ENCODE measurements around the gene SLC44A5. TPM values are rescaled to one million over a fixed set of nuclear protein-coding genes. Genes with fewer than 3 reads are reported as not detected.
"Not testable (repeated sequence)": the region's sequence is repeated elsewhere in the genome, so short reads cannot be mapped to it uniquely, and the experiment has no call there.

SLC44A5 gene
- total RNA-seq, 2 donors from 2014 or later = 1.2 to 4.2 TPM

DNA sequence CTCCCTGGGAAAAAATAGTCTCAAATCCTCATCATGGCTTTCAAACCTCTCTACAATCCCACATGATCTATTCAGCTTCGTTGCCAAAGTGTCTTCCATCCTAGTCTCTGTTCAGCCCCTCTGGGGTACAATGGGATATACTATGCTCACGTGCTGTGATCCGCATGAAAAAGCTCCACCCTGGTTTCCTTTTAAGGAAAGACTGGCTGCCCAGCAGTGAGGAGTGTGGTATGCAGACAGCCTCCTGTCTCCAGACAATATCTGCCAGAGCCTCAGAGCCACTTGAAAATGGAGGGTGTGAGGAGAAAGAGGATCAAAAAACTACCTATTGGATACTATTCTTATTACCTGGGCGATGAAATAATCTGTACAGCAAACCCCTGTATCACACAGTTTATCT, 282.2 kb downstream of the SLC44A5 start:
- intact Hi-C loops (cut with DNase I) = no loop called here
- ATAC-seq (no peak), DNase-seq (no peak)

GRCh38 chr1:75327395-75327794, 283.5 kb downstream of the SLC44A5 start:
- no peak for DNase-seq
- ATAC-seq = no peak
- intact Hi-C loops (cut with DNase I) = no loop called here

- DNase-seq (no peak), ATAC-seq (no peak)
- intact Hi-C loops (cut with DNase I) = no loop called here
Measured at GRCh38 chr1:75317976-75318375, 292.9 kb downstream of the SLC44A5 start.

DNA sequence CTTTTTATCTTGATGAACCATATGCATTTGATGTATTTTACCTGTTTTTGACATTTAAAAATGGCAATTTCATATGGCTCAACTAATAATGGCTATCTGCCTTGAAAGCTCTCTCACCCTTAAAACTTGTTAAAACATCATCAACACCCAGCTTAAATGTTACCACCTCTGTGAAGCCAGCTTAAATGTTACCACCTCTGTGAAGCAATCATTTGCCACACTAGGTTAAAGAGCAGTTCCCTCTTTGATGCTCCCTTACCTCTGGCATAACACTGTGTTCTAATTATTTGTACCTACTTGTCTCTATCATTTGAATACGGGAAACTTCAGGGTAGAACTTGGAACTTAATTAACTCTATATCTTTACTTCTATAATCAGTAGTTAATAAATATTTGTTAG, 294.7 kb downstream of the SLC44A5 start:
- ATAC-seq (no peak), DNase-seq (no peak)
- intact Hi-C loops (cut with DNase I) = no loop called here

DNA sequence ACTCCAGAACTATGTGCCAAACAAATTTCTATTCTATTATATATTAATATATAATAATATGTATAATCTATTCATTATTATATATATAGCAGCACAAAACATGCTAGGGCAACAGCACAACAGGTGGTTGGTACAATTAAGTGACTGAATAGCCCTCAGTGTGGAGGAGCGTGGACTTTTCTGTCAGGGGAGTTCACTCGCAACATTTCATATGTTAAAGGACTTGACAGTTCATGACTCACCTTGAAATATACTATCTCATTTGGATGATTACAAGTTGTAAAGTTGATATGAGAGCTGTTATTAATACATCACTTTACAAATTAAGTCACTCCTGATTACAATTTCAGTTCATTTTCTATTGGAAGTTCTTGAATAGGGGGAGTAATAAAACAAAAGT, 298.3 kb downstream of the SLC44A5 start:
- intact Hi-C loops (cut with DNase I) = no loop called here
- ATAC-seq (no peak), DNase-seq (no peak)

GRCh38 chr1:75310067-75310466, 300.8 kb downstream of the SLC44A5 start:
- ATAC-seq (no peak), DNase-seq (no peak)
- intact Hi-C loops (cut with DNase I) = no loop called here

DNA sequence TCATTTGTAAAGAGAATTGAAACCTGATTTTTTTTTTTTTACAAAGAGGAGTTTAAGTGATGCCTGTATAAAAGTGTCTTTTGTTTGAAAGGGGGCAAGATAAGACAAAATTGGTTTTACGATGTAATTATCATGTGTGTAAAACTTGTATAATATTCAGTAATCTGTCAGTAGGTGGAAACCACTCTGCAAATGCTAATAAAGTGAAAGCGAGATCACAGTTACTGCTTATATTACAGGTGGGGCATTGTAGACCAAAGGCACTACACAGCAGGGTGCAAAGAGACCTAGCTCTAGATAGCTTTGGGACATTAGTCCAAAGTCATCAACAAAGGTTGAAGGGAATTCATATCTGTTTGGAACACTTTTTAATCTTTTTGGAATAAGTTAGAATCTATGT, 302.5 kb downstream of the SLC44A5 start:
- intact Hi-C loops (cut with DNase I) = no loop called here
- ATAC-seq (no peak), DNase-seq (no peak)

- DNase-seq = no peak
- ATAC-seq = no peak
- intact Hi-C loops (cut with DNase I) = no loop called here
Measured at GRCh38 chr1:75305061-75305460, 305.9 kb downstream of the SLC44A5 start.

DNA sequence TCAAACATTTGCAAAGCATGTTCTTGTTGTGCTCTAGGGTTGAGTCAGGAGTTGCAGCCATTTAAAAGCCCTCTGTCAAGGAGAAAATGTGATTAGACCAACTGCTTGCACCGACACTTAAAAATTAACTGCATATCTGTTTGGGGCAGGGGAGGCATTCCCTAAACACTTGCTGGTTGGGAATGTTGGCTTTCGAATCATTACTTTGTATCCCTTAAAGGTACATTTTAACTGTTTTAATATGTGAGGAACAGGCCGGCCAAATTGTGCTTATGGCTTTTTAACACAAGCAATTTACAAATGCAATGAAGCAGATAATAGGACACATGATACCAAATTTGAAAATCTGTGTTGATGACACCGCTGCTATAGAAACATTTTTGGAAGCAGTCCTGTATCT, 317.6 kb downstream of the SLC44A5 start:
- intact Hi-C loops (cut with DNase I) = no loop called here
- ATAC-seq (no peak), DNase-seq (no peak)

DNA sequence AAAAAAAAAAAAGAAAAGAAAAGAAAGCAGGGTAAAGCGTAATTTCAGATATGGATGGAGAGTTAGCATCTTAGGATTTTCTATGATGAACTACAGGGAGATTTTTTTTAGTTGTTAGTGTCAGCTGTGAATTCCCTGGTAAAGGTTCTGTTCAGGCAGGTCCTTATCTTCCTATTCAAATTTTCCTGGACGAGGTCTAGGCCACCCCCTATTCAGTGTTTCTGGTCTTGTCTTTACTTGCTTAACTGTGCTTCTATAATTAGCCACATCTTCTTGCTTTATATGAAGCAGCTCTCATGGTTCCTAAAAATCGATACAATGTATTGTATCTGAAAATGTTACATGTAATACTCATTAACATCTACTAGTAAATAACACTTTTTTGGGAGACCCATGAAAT, 318.9 kb downstream of the SLC44A5 start:
- intact Hi-C loops (cut with DNase I) = no loop called here
- DNase-seq = no peak
- ATAC-seq = no peak

GRCh38 chr1:75276385-75276784, 334.5 kb downstream of the SLC44A5 start:
- no peak for DNase-seq
- intact Hi-C loops (cut with DNase I) = no loop called here
- no peak for ATAC-seq

GRCh38 chr1:75275631-75276030, 335.3 kb downstream of the SLC44A5 start:
- intact Hi-C loops (cut with DNase I) = no loop called here
- no peak for DNase-seq
- no peak for ATAC-seq

DNA sequence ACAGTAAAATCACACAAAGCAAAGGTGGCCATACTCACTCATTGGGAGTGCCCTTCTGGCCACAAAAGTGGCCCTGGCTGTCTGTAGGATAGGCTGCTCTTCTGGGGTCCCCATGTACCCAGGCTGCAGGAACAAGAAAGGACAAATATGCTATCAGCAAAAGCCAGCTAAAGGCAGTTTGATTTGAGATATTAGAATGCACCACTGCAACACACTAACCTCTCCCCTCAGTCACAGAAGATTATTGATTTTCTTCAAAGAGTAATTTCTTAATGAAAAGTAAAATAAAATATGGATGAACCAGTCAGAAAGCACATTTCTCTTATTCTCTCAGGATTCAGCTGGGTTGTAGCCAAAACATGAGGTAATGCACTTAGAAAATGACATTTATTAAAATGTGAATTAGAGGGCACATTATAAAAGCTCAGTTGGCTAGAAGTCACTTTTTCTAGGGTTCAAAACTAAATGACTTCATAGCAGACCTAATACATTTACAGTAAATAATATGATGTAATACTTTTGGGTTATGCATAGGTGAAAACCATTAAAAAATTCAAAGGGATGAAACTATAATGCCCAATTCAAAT, 335.9 kb downstream of the SLC44A5 start:
- ATAC-seq = no peak

GRCh38 chr1:75273110-75273509, 337.8 kb downstream of the SLC44A5 start:
- intact Hi-C loops (cut with DNase I) = no loop called here
- DNase-seq (no peak), ATAC-seq (no peak)

More for the DNA sequence above, 335.9 kb downstream of the SLC44A5 start:
- intact Hi-C loops (cut with DNase I) = no loop called here
- DNase-seq = no peak

DNA sequence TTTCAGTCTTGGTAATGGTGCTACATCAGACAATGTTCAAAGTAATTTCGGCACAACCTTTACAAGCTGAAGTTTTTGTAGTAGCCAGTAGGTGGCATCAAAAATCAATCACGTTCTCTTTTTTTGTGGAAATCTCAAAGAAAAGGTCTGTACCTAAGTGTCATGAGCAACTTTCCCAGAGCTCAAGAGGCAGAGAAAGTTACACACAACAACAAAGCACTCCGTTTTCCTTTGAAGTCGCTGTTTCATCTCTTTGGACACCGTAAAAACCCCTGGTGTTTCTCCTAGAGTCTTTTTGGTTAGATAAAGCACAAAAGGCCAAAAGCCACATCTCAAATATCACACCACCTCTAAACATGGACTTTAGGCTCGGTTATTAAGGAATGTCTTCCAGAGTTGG, 345.1 kb downstream of the SLC44A5 start:
- no peak for DNase-seq
- ATAC-seq = no peak
- intact Hi-C loops (cut with DNase I) = loop anchor here in 1 of 2 donors (5.0 kb wide), 1 partner anchor 367 kb away; no protein-coding TSS in a partner anchor

DNA sequence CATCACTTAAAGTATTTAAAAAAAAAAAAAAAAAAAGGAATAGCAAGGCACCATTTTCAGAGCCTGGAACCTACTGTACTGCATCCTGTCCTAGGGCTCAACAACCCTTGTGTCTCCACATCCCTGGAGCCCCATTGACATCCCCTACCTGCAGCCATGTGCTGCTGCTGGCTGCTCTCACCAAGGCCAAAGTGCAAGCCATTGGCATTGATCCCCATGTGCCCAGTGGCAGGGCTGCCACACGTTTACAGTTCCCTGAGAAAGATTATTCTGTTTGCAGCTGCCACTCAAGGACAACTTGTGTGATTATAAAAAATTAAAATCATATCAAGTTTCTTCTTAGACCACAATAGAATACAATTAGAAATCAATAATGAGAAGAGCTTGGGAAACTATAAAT, 346.8 kb downstream of the SLC44A5 start:
- ATAC-seq (no peak), DNase-seq (no peak)
- intact Hi-C loops (cut with DNase I) = no loop called here

DNA sequence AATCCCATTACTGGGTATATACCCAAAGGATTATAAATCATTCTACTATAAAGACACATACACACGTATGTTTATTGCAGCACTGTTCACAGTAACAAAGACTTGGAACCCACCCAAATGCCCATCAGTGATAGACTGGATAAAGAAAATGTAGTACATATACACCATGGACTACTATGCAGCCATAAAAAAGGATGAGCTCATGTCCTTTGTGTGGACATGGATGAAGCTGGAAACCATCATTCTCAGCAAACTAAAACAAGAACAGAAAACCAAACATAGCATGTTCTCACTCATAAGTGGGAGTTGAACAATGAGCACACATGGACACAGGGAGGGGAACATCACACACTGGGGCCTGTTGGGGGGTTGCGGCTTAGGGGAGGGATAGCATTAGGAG, 347.3 kb downstream of the SLC44A5 start:
- intact Hi-C loops (cut with DNase I) = loop anchor here in 1 of 2 donors (2.0 kb wide), 1 partner anchor 369 kb away; no protein-coding TSS in a partner anchor
- not testable (repeated sequence) for DNase-seq, ATAC-seq

- ATAC-seq = not testable (repeated sequence)
- intact Hi-C loops (cut with DNase I) = loop anchor here in 1 of 2 donors (2.0 kb wide), 1 partner anchor 371 kb away; no protein-coding TSS in a partner anchor
Measured at GRCh38 chr1:75261946-75262345, 349.0 kb downstream of the SLC44A5 start.

GRCh38 chr1:75258351-75258750, 352.6 kb downstream of the SLC44A5 start:
- ATAC-seq (no peak), DNase-seq (no peak)
- intact Hi-C loops (cut with DNase I) = no loop called here

More at GRCh38 chr1:75261946-75262345, 349.0 kb downstream of the SLC44A5 start:
- DNase-seq = not testable (repeated sequence)

DNA sequence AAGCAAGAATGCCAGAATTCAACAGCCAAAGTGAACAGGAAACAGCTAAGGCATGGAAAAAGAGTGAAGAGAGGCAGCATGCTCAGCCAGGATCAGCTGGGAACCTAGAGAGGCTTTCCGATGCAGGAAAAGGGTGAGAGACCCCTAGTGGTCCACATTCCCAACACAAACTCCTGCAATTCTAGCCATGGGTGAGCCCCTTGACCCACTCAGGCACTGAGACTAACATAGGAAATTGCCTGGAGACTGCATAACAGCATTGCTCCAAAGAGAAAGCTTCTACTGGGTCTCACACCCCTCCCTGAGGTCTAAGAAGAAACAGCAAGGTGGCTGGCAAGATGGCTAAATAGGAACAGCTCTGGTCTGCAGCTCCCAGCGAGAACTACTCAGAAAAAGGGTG, 353.5 kb downstream of the SLC44A5 start:
- DNase-seq (no peak), ATAC-seq (no peak)
- intact Hi-C loops (cut with DNase I) = no loop called here

GRCh38 chr1:75250114-75250513, 360.8 kb downstream of the SLC44A5 start:
- ATAC-seq; DNase-seq; intact Hi-C loops (cut with DNase I): not testable (repeated sequence)
